Measurements from ENCODE around the gene SEL1L2.
A peak's percentile ranks its signal among the peaks of the same experiment; 100 is the strongest.

SEL1L2 gene

DNA sequence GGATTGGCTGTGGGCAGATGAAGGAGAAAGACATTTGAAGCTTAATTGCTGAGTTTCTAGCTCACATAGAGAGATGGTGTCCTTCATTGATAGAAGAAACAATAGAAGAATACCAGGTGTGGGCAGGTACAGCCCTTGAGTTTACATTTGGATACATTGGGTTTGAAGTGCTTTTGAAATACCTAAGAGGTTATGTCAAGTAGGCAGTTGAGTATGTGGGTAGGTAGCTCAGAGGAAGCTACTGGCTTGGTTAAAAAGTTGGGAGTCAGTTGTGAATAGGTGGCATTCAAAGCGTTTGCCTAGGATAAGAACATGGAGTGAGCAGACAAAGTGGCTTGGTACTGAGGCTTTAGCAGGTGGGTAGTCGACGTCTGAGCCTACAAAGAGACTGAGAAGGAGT, 180.6 kb downstream of the SEL1L2 start:
- DNase-seq = no peak

DNA sequence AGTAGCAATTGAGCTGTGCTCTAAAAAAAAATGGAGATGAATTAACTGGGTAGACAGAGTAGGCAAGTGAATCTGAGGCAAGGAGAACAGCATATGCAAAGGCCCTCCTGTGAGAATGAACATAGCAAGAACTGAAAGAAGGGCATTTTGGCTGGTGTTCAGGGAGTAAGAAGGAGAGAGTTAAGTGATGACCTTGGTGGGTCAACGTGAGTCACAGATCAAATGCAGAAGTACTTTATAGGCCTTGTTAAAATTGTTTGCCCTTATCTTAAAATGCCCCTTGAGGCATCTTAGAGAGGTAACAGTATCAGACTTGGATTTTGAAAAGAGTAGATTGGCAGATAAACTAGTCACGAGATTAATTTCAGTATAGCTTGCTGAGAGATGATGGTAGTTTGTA, 181.0 kb downstream of the SEL1L2 start:
- no peak for DNase-seq

DNA sequence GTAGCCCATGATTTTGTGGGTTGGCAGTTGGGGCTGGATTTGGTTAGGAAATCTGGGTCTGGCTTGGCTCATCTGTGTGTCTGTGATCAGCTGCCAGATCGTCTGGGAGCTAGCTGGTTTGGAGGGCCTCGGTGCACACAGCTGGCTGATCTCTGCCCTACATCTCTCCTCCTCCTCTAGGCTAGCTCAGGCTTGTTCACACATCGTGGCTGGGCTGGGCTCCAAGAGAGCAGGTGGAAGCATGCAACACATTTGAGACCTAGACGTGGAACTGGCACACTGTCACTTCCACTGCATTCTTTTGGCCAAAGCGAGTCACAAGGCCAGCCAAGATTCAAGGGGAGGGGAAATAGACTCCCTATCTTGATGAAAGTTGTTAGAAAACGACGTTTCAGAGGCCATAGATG, 189.7 kb downstream of the SEL1L2 start:
- DNase-seq = peak; percentile 16

- DNase-seq = no peak
These were observed 190.4 kb downstream of the SEL1L2 start for GRCh38 chr20:13799974-13800373.

All from NCI-H226 (cell line).